HG03442 (cell line): ENCODE results near the gene ATP11A.

Experiments used
- ATAC-seq: cut with Tn5 transposase; IDR thresholded peaks from one replicate; pipeline ENCODE4 v1.9.1; 2021; ENCODE audit warnings: mild to moderate bottlenecking, moderate library complexity; ENCODE audit not compliant: unreplicated experiment

Gene ATP11A

GRCh38 chr13:112738606-112739005 is 48.8 kb downstream of the ATP11A start:
- ATAC-seq, result no peak

DNA sequence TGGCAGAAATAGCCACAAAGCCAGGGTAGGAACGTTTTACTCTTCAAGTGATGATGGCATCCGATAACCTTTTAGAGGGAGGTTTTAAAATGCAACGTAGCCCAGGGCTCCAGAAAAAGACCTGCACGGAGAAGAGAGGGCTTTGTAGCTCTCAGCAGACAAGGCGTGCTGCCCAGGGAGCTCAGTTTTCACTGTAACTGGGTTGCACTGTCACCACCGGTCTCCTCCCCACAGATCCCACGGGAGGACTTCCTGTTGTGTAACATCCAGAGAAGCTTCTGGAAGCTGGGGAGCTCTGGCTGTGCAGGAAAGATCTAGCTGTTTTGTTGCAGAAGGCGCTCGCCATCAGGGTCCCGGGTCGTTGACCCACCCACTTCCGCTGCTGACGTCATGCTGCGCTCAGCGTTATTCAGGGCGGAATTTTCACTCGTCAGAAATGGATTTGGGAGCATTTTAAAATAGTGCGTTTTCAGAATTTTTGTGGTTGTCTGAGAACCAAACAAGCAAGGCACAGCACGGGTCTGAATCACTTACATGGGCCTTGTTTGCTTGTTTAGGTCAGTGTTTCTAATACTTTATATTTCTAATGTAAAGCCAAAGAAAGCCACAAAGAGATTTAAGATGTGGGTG is 50.8 kb downstream of the ATP11A start:
- no peak for ATAC-seq

DNA sequence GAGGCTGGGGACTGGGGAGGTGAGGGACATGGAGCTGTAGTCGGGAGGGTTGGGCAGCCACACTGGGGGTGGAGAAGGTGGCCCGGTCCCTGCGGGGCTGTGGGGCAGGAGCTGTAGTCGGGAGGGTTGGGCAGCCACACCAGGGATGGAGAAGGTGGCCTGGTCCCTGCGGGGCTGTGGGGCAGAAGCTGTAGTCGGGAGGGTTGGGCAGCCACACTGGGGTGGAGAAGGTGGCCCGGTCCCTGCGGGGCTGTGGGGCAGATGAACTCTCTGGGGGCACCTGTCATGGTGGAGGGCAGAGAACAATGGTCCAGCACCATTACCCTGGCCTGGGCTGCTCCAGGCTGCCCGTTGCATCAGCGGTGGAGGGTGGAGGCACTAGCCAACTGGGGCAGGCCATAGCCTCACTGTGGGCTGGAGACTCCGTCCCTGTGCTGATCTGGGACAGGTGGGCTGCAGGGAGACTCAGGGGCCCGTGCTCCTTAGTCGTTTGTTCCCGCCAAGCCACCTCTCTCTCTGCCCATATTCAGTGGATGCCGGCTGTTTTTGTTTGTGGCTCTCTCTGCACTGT is 51.4 kb downstream of the ATP11A start:
- ATAC-seq, result no peak

- no peak for ATAC-seq
These were observed 52.2 kb downstream of the ATP11A start for GRCh38 chr13:112741835-112742570.

DNA sequence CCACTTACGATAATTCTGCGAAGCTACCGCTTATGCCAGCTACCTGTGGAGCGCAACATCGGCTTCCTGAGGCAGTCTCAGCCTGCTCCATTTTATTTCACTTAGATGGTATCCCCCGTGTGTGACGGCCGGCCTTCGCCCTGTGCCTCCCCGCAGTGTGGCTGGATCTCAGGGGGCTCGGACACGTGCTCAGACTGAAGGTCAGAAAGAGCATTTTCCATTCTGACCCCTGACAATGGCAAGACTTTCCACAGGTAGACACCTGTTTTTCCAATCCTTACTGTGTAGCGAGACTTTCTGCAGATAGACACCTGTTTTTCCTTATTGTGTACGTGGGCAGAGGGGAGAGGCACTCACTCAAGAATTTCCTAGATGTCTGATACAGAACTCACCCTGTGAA is 52.7 kb downstream of the ATP11A start:
- no peak for ATAC-seq

GRCh38 chr13:112743451-112744167 is 53.8 kb downstream of the ATP11A start:
- no peak for ATAC-seq

GRCh38 chr13:112744168-112745021 is 54.6 kb downstream of the ATP11A start:
- no peak for ATAC-seq

DNA sequence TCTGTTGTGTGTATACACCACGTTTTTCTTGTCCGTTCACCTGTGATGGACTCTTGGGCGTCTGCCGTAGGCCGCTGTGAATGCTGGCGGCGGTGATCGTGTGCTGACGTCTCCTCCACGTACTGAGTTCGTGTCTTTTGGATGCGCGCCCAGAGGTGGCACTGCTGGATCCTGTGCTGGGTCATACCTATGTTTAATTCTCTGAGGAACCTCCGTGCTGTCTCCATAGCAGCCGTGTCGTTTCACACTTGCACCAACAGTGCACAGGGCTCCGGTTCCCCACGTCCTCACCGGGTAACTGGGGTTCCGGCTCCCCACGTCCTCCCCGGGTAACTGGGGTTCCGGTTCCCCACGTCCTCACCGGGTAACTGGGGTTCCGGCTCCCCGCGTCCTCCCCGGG is 56.2 kb downstream of the ATP11A start:
- no peak for ATAC-seq

DNA sequence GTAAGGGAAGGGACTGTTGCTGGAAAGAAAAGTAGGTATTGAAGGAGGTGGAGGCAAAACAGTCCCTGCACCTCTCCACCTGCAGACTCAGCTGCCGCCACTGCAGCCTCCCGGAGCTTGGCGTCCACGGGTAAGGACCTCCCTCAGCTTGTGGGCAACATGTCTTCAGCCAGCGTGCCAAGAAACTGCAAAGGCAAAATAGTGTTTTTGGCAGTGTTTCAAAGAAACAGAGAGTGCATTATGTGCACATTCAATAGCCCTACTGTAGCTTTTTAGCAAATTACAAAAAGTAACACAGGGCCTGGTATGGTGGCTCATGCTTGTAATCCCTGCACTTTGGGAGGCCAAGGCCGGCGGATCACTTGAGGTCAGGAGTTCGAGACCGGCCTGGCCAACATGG is 57.4 kb downstream of the ATP11A start:
- ATAC-seq, result no peak

GRCh38 chr13:112748947-112749735 is 59.3 kb downstream of the ATP11A start:
- no peak for ATAC-seq

DNA sequence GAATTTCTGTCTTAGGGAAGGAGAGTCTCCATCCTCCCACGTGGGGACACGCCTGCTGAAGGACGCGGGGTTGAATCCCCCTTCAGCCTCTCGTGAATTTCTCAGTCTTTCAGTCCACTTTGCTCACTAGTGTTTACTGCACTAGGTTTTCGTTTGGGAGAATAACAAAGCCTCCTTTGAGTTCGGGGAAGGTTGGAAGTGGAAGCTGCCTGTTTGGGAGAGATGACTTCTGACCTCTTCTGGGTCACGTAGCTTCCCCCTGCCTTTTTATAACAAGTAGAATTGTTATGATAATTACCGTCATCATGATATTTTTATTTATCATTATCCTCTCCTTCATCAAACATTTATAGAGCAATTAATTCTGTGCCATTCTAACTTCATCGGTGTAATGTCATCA is 60.7 kb downstream of the ATP11A start:
- no peak for ATAC-seq

GRCh38 chr13:112751617-112752016 is 61.8 kb downstream of the ATP11A start:
- no peak for ATAC-seq

GRCh38 chr13:112752211-112752610 is 62.4 kb downstream of the ATP11A start:
- ATAC-seq, result no peak

DNA sequence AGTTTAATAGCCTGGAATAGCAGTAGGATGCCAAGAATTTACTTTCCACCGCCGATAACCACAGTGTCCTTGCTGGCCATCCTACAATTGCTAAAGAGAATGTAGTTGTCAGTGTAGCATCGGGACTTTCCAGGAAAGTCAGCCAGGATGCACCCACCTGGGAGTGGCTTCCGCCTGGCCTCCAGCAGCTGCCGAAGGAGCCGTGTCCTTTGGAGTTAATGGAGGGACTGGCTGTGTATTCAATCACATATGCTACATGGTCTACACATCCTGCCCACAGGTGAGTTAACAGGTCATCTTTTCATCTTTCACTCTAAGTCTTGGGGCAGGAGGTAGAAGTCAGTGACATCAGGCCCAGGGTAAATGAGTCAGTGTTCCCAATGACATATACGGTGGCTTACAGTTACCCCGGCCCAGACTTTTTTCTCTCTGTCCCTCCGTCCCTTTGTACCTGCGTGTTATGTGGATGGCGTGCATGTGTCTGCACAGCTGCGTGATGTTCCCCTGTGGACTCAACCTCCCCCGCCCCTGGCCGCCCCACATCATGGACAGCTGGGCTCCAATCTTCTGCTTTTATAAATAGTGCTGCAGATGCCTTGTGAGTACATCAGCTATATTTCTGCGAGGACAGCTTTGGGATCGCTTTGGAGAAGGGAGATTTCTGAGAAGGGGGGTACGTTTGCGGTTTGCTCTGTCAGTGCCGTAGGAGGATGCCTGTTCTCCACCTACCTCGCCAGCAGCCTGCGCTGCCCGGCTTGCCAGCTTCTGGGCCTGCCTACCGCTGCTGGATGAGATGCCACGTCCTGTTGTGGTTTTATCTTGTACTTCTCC is 63.1 kb downstream of the ATP11A start:
- ATAC-seq, result no peak

DNA sequence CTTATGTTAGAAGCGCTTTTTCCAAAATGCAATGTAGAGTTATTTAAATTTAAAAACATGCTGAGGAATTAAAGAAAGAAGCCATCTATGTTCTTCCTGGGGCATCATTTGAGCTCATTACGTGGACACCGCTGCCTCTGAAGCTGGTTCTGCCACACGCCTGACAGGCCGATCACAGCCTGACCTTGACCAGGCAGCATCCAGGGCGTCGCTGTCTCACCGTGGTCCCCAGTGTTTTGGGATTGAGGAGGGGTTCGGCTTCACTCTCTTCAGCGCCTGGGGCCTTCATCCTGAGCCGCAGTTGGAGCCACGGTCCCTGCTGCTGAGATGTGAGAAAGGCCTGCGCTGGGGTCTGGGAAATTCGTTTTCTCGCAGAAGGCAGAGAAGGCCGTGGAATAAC is 64.0 kb downstream of the ATP11A start:
- no peak for ATAC-seq

GRCh38 chr13:112754281-112755025 is 64.6 kb downstream of the ATP11A start:
- no peak for ATAC-seq

DNA sequence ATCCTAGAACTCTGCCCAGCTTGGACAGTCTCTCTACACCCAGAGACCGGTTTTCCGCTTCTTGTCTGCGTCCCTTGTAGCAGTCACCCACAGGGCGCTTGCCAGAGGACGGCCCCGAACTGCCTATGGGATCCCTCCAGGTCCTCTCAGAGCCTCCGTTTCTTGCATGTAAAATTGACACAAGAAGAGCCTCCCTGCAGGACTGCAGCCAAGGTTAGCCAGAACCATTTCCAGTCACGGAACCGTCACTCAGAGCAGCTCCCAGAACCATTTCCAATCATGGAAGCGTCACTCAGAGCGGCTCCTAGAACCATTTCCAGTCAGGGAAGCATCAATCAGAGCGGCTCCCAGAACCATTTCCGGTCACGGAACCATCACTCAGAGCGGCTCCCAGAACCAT is 65.5 kb downstream of the ATP11A start:
- no peak for ATAC-seq

DNA sequence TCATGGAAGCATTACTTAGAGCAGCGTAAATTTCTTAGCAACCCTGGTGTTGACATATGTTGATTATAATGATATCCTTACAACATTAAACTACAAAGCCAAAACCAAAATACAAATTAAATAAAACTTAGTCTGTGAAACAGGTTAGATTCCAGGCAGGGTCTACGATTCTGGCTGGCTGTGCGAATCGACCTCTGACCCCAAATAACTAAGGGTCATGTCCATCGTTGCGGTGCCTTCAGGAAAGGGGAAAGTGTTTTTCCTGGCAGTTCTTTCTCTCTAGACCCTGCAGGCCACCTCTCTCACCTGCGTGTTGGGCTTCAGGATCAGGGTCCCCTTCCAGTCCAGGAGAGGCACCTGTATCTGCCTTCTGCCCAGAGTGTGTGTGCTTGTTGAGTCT is 66.2 kb downstream of the ATP11A start:
- no peak for ATAC-seq
